Smooth muscle cell (in vitro differentiated cells): ENCODE results near the gene RET. TPM values are rescaled to one million over a fixed set of nuclear protein-coding genes. Genes with fewer than 3 reads are reported as not detected.

ENCODE experiments used
- DNase-seq: peaks from one replicate; lab custom pipeline; 2025; ENCODE audit not compliant: unreplicated experiment; lab: John Stamatoyannopoulos, UW
- H2AFZ ChIP-seq: fragments of 200-600 bp; sonication (generic); 2 replicates; pipeline ENCODE4 v1.6.0; 2016; ENCODE audit warnings: antibody characterized with exemption, low read depth, mild to moderate bottlenecking
- H3F3A ChIP-seq: fragments of 200-600 bp; sonication (generic); 2 replicates; pipeline ENCODE4 v1.6.0; 2017; ENCODE audit warnings: antibody characterized with exemption, low read depth
- H3K27ac ChIP-seq: fragments of 200-600 bp; sonication (generic); 2 replicates; pipeline ENCODE4 v1.5.1; 2016; ENCODE audit warnings: low read depth, mild to moderate bottlenecking
- H3K27me3 ChIP-seq: fragments of 200-600 bp; sonication (generic); 2 replicates; pipeline ENCODE4 v1.6.1; 2016; ENCODE audit warnings: low read depth, mild to moderate bottlenecking
- H3K36me3 ChIP-seq: fragments of 200-600 bp; sonication (generic); 2 replicates; pipeline ENCODE4 v1.5.1; 2016; ENCODE audit warnings: low read depth
- H3K4me1 ChIP-seq: fragments of 200-600 bp; sonication (generic); 2 replicates; pipeline ENCODE4 v1.5.1; 2016; ENCODE audit warnings: low read depth
- H3K4me2 ChIP-seq: fragments of 200-600 bp; sonication (generic); 2 replicates; pipeline ENCODE4 v1.6.0; 2016; ENCODE audit warnings: mild to moderate bottlenecking
- H3K4me3 ChIP-seq: fragments of 200-600 bp; sonication (generic); 2 replicates; pipeline ENCODE4 v1.5.1; 2016; ENCODE audit warnings: mild to moderate bottlenecking
- H3K79me2 ChIP-seq: fragments of 200-600 bp; sonication (generic); 2 replicates; pipeline ENCODE4 v1.6.0; 2016; ENCODE audit warnings: low read depth, mild to moderate bottlenecking
- H3K9ac ChIP-seq: fragments of 200-600 bp; sonication (generic); 2 replicates; pipeline ENCODE4 v1.6.0; 2016; ENCODE audit warnings: low read depth
- H3K9me3 ChIP-seq: fragments of 200-600 bp; sonication (generic); replicated peaks from 2 replicates; pipeline ENCODE4 v1.5.1; 2016; ENCODE audit warnings: low read depth
- H4K20me1 ChIP-seq: fragments of 200-600 bp; sonication (generic); 2 replicates; pipeline ENCODE4 v1.6.0; 2016; ENCODE audit warnings: low read depth
- WGBS: methylation state at CpG from one replicate; pipeline ENCODE4 v1.1.7; 2016; ENCODE audit warnings: low lambda C conversion rate; 5-methylcytosine and 5-hydroxymethylcytosine counted together
- polyA plus RNA-seq: library from polyadenylated mRNA; unstranded; fragments of >200 nt; fragmentation: Nextera tagmentation; extraction: Ambion mirVana; gene quantifications from 2 replicates; pipeline ENCODE4 v1.2.1, GENCODE V29; 2016
- total RNA-seq: library from RNA; depleted of rRNA; stranded (reverse); fragments of >200 nt; gene quantifications from 2 replicates; pipeline ENCODE4 v1.2.3, GENCODE V29; 2014
- TF ChIP-seq, protein P1 (sequence below): fragments of 200-600 bp; sonication (generic); IDR thresholded peaks from 2 replicates; pipeline ENCODE4 v1.5.1; 2017; ENCODE audit warnings: borderline replicate concordance, mild to moderate bottlenecking, antibody characterized with exemption; ENCODE audit not compliant: insufficient read depth, poor library complexity, severe bottlenecking

Gene RET
- total and polyA plus RNA-seq, 2 experiments from 2014 or later: 0.70 to 0.94 TPM

DNA sequence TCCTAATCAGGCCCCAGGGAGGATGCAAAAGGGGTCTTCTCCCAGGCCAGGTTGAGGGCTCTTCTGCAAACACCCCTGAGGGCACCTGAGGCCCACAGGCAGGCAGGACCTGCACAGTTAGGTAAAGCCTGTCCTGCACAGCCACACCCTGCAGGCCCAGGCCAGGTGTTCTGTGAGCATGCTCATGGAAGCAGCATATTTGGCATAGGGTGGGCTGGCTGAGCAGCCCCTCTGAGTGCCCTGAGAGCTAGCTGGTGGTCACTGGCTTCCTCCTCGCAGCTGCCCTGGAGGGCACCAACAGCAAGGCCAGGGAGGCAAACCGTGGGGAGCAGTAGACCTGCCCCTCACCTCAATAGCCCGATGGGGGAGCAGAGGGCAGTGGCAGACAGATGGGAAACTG, 3.7 kb upstream of the RET start:
- WGBS: 87% methylated on average over 3 of the region's 3 CpGs
- Histone ChIP-seq H3K4me2 (no peak overlapping the region), H3K9me3 (no peaks in the 10 kb centered on the region), H4K20me1 (no peaks in the 10 kb centered on the region), H2AFZ (no peak overlapping the region), H3K79me2 (no peaks in the 10 kb centered on the region), H3K36me3 (no peaks in the 10 kb centered on the region), H3K27me3 (peaks cover 56% of the 10 kb centered on the region), H3K4me1 (peaks cover 4% of the 10 kb centered on the region), H3K4me3 (no peak overlapping the region), H3K27ac (no peak overlapping the region), H3K9ac (no peak overlapping the region), H3F3A (no peaks in the 10 kb centered on the region)
- TF ChIP-seq, protein P1, sequence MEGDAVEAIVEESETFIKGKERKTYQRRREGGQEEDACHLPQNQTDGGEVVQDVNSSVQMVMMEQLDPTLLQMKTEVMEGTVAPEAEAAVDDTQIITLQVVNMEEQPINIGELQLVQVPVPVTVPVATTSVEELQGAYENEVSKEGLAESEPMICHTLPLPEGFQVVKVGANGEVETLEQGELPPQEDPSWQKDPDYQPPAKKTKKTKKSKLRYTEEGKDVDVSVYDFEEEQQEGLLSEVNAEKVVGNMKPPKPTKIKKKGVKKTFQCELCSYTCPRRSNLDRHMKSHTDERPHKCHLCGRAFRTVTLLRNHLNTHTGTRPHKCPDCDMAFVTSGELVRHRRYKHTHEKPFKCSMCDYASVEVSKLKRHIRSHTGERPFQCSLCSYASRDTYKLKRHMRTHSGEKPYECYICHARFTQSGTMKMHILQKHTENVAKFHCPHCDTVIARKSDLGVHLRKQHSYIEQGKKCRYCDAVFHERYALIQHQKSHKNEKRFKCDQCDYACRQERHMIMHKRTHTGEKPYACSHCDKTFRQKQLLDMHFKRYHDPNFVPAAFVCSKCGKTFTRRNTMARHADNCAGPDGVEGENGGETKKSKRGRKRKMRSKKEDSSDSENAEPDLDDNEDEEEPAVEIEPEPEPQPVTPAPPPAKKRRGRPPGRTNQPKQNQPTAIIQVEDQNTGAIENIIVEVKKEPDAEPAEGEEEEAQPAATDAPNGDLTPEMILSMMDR: no peak
- DNase-seq: no peak

DNA sequence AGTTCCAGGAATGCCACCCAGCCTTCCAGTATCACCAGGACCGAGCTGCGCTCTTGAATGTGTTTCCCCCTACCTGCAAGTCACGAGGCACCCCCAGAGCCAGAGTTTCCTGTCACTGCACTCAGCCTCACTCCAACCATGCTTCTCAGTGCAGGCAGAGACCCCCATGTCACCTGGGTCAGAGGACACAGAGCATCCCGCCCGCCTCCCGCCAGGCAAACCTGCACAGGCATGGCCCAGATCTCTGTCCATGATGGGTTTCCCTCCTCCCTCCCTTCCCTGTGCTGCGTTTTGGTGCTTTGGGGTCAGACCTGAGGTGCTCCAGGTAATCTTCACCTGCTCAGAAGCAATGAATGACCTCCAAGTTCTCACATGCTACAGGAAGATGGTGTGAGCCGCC, 3.1 kb upstream of the RET start:
- Histone ChIP-seq H3K4me3 (no peak overlapping the region), H3K79me2 (no peaks in the 10 kb centered on the region)
- 88% methylated on average over 8 of the region's 8 CpGs for WGBS

DNA sequence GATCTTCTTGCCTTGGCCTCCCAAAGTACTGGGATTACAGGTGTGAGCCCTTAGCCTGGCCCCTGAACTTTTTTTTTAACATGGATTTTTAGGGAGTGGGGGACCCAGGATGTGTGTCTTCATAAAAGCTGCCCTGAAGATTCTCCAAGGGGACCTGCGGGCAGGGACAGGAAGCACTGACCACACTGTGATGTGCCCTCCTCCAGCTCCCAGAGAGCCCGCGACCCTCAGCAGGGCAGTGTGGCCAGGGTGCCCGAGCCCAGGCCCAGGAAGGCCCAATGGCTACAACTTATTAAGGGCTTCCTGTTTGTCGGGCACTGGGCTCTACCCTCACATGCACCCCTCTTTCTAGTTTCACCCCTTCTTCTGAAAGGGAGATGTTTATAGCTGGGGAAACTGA, 2.5 kb upstream of the RET start:
- H3K4me1 ChIP-seq: peaks cover 4% of the 10 kb centered on the region
- no peaks in the 10 kb centered on the region for H4K20me1 ChIP-seq
- no peaks in the 10 kb centered on the region for H3K79me2 ChIP-seq
- H3K4me3 ChIP-seq: no peak overlapping the region
- H3K36me3 ChIP-seq: no peaks in the 10 kb centered on the region
- TF ChIP-seq, protein P1: no peak
- H3K9me3 ChIP-seq: no peaks in the 10 kb centered on the region
- no peak for DNase-seq
- H3F3A ChIP-seq: no peaks in the 10 kb centered on the region
- 90% methylated on average over 5 of the region's 5 CpGs for WGBS
- H2AFZ ChIP-seq: no peak overlapping the region
- H3K27ac ChIP-seq: no peak overlapping the region
- peaks cover 68% of the 10 kb centered on the region for H3K27me3 ChIP-seq
- H3K4me2 ChIP-seq: no peak overlapping the region
- H3K9ac ChIP-seq: no peak overlapping the region

More for the DNA sequence above, 3.1 kb upstream of the RET start:
- Histone ChIP-seq H3K9ac (no peak overlapping the region), H3F3A (no peaks in the 10 kb centered on the region), H3K9me3 (no peaks in the 10 kb centered on the region), H3K27ac (no peak overlapping the region), H4K20me1 (no peaks in the 10 kb centered on the region), H3K4me2 (no peak overlapping the region), H2AFZ (no peak overlapping the region), H3K4me1 (peaks cover 4% of the 10 kb centered on the region), H3K27me3 (peaks cover 61% of the 10 kb centered on the region), H3K36me3 (no peaks in the 10 kb centered on the region)
- TF ChIP-seq, protein P1: no peak
- no peak for DNase-seq

DNA sequence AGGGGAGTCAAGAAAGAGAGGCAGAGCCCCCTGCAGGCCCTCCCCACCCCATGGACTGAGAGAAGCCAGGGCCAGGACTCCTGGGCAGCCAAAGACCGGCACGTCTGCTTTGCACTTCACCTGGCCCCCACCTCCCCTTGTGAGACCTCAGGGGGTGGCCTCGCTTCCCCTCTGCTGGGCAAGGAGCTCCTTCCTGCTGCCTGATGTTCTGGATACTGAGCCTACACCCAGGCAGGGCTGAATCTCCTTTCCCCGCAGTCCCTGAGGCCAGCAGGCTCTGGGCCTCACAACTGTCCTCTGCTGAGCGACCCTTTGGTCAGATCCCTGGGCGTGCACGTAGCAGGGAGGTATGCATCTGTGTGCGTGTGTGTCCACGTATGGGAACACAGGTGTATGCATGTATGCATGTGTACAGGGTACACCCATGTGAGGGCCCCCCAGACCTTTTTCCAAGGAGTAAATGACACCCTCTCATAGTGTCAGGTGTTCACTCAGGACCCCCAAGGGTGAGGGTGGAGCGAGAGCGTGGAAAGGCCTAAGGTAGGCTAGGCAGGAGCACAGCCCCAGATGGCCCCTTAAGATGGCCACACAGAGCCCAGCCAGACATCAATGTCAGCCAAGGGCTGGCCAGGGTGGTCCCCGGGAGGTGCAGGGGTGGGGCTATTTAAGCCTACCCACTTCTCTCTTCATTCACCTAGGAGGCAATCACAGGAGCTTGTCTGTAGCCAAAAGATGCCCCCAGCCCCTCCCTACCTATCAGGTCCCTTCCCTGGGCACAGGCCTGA, 1.9 kb upstream of the RET start:
- no peak for DNase-seq

More for the DNA sequence above, 1.9 kb upstream of the RET start:
- no peaks in the 10 kb centered on the region for H3K9me3 ChIP-seq
- no peak overlapping the region for H3K27ac ChIP-seq
- H3K4me2 ChIP-seq: no peak overlapping the region
- H3K36me3 ChIP-seq: no peaks in the 10 kb centered on the region
- H4K20me1 ChIP-seq: no peaks in the 10 kb centered on the region
- H3K4me1 ChIP-seq: peaks cover 4% of the 10 kb centered on the region
- no peak overlapping the region for H2AFZ ChIP-seq
- no peaks in the 10 kb centered on the region for H3F3A ChIP-seq
- H3K79me2 ChIP-seq: no peaks in the 10 kb centered on the region
- H3K27me3 ChIP-seq: peaks cover 74% of the 10 kb centered on the region
- H3K4me3 ChIP-seq: no peak overlapping the region
- TF ChIP-seq, protein P1: no peak
- 93% methylated on average over 12 of the region's 12 CpGs for WGBS
- no peak overlapping the region for H3K9ac ChIP-seq
